SK-N-SH treated with all-trans-retinoic acid at 6 μM for 48 hours (cell line): ENCODE data around the gene CAPN1.

Experiments used
- ARNTL ChIP-seq: fragments of 450-650 bp; formaldehyde crosslinking; IDR thresholded peaks from 2 replicates; pipeline ENCODE4 v1.5.0; 2020; ENCODE audit warnings: low read depth, mild to moderate bottlenecking, moderate library complexity, borderline replicate concordance
- BACH2 ChIP-seq: fragments of 250-450 bp; sonication (Bioruptor Pico); IDR thresholded peaks from 2 replicates; pipeline ENCODE4 v1.9.0; 2021; ENCODE audit warnings: mild to moderate bottlenecking, borderline replicate concordance
- GLIS3 ChIP-seq: fragments of 250-450 bp; sonication (Bioruptor Pico); IDR thresholded peaks from 2 replicates; pipeline ENCODE4 v1.5.0; 2020; ENCODE audit warnings: mild to moderate bottlenecking, moderate library complexity
- TCF4 ChIP-seq: fragments of 250-450 bp; sonication (Bioruptor Pico); IDR thresholded peaks from 2 replicates; pipeline ENCODE4 v1.8.0; 2021; ENCODE audit warnings: mild to moderate bottlenecking, moderate library complexity, borderline replicate concordance
- ZC3H10 ChIP-seq: fragments of 250-450 bp; sonication (Bioruptor Pico); IDR thresholded peaks from 2 replicates; pipeline ENCODE4 v1.5.1; 2021; ENCODE audit warnings: mild to moderate bottlenecking, moderate library complexity
- ZFP3 ChIP-seq: fragments of 250-450 bp; sonication (Bioruptor Pico); IDR thresholded peaks from 2 replicates; pipeline ENCODE4 v1.5.0; 2020; ENCODE audit warnings: mild to moderate bottlenecking, moderate library complexity
- ZNF565 ChIP-seq: fragments of 450-650 bp; formaldehyde crosslinking; conservative IDR thresholded peaks from 2 replicates; pipeline ENCODE4 v1.5.0; 2020; ENCODE audit warnings: low read depth, mild to moderate bottlenecking, moderate library complexity
- TF ChIP-seq, protein P1 (sequence below): fragments of 250-450 bp; sonication (Bioruptor Pico); IDR thresholded peaks from 2 replicates; pipeline ENCODE4 v1.8.0; 2020; ENCODE audit warnings: mild to moderate bottlenecking, moderate library complexity, borderline replicate concordance
- TF ChIP-seq, protein P2 (sequence below): fragments of 250-450 bp; sonication (Bioruptor Pico); IDR thresholded peaks from 2 replicates; pipeline ENCODE4 v1.5.0; 2020; ENCODE audit warnings: mild to moderate bottlenecking, moderate library complexity
- TF ChIP-seq, protein P3 (sequence below): fragments of 250-450 bp; sonication (Bioruptor Pico); IDR thresholded peaks from 2 replicates; pipeline ENCODE4 v1.8.0; 2021; ENCODE audit warnings: low read depth, mild to moderate bottlenecking, moderate library complexity, borderline replicate concordance

DNA sequence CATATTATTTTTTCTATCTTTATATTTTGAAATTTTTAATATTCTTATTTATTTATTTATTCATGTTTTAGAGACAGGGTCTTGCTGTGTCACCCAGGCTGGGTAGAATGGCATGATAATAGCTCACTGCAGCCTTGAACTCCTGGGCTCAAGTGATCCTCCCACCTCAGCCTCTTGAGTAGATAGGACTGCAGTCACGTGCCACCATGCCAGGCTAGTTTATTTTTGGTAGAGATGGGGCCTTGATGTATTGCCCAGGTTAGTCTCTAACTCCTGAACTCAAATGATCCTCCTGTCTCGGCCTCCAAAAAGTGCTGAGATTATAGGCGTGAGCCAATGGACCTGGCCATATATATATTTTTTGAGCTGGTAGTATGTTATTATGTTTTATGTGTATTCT lies 14.1 kb upstream of the CAPN1 start:
- no peak for TF ChIP-seq ARNTL (CRISPR knock-in tag)
- no peak for TF ChIP-seq ZNF565 (CRISPR knock-in tag)
- TF ChIP-seq, protein P1, sequence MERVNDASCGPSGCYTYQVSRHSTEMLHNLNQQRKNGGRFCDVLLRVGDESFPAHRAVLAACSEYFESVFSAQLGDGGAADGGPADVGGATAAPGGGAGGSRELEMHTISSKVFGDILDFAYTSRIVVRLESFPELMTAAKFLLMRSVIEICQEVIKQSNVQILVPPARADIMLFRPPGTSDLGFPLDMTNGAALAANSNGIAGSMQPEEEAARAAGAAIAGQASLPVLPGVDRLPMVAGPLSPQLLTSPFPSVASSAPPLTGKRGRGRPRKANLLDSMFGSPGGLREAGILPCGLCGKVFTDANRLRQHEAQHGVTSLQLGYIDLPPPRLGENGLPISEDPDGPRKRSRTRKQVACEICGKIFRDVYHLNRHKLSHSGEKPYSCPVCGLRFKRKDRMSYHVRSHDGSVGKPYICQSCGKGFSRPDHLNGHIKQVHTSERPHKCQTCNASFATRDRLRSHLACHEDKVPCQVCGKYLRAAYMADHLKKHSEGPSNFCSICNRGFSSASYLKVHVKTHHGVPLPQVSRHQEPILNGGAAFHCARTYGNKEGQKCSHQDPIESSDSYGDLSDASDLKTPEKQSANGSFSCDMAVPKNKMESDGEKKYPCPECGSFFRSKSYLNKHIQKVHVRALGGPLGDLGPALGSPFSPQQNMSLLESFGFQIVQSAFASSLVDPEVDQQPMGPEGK, result no peak
- TF ChIP-seq, protein P2, sequence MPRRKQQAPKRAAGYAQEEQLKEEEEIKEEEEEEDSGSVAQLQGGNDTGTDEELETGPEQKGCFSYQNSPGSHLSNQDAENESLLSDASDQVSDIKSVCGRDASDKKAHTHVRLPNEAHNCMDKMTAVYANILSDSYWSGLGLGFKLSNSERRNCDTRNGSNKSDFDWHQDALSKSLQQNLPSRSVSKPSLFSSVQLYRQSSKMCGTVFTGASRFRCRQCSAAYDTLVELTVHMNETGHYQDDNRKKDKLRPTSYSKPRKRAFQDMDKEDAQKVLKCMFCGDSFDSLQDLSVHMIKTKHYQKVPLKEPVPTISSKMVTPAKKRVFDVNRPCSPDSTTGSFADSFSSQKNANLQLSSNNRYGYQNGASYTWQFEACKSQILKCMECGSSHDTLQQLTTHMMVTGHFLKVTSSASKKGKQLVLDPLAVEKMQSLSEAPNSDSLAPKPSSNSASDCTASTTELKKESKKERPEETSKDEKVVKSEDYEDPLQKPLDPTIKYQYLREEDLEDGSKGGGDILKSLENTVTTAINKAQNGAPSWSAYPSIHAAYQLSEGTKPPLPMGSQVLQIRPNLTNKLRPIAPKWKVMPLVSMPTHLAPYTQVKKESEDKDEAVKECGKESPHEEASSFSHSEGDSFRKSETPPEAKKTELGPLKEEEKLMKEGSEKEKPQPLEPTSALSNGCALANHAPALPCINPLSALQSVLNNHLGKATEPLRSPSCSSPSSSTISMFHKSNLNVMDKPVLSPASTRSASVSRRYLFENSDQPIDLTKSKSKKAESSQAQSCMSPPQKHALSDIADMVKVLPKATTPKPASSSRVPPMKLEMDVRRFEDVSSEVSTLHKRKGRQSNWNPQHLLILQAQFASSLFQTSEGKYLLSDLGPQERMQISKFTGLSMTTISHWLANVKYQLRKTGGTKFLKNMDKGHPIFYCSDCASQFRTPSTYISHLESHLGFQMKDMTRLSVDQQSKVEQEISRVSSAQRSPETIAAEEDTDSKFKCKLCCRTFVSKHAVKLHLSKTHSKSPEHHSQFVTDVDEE (CRISPR knock-in tag), result no peak
- TF ChIP-seq GLIS3 (CRISPR knock-in tag), result no peak
- no peak for TF ChIP-seq ZFP3 (CRISPR knock-in tag)
- no peak for TF ChIP-seq TCF4 (CRISPR knock-in tag)
- TF ChIP-seq, protein P3, sequence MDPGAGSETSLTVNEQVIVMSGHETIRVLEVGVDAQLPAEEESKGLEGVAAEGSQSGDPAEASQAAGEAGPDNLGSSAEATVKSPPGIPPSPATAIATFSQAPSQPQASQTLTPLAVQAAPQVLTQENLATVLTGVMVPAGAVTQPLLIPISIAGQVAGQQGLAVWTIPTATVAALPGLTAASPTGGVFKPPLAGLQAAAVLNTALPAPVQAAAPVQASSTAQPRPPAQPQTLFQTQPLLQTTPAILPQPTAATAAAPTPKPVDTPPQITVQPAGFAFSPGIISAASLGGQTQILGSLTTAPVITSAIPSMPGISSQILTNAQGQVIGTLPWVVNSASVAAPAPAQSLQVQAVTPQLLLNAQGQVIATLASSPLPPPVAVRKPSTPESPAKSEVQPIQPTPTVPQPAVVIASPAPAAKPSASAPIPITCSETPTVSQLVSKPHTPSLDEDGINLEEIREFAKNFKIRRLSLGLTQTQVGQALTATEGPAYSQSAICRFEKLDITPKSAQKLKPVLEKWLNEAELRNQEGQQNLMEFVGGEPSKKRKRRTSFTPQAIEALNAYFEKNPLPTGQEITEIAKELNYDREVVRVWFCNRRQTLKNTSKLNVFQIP (CRISPR knock-in tag), result no peak
- TF ChIP-seq ZC3H10 (CRISPR knock-in tag), result no peak
- no peak for TF ChIP-seq BACH2
